ENCODE data around the gene TPSB2. TPM values are rescaled to one million over a fixed set of nuclear protein-coding genes. Genes with fewer than 3 reads are reported as not detected.
"Not testable (repeated sequence)": the region's sequence is repeated elsewhere in the genome, so short reads cannot be mapped to it uniquely, and the experiment has no call there.

TPSB2 gene
- total RNA-seq, 1 experiment from 2014 or later, result 16.7 TPM

GRCh38 chr16:1189455-1189854 lies 40.5 kb downstream of the TPSB2 start:
- peaks cover 10% of the 10 kb centered on the region for H3K4me1 ChIP-seq (ENCODE audit: insufficient read depth, low read length, poor library complexity, severe bottlenecking)
- CTCF ChIA-PET, result no interaction called here
- POLR2A ChIA-PET (ENCODE audit: low non-redundant PET), result no interaction called here
- H3K36me3 ChIP-seq (ENCODE audit: insufficient read depth, low read length, poor library complexity, severe bottlenecking), result no peaks in the 10 kb centered on the region
- H3K4me3 ChIP-seq (ENCODE audit: low read depth, low read length, poor library complexity, severe bottlenecking), result no peak overlapping the region
- no peaks in the 10 kb centered on the region for H3K9me3 ChIP-seq (ENCODE audit: low read depth, low read length, poor library complexity, severe bottlenecking)
- no peak overlapping the region for H3K27ac ChIP-seq (ENCODE audit: low read depth, low read length, poor library complexity, severe bottlenecking)
- no TSS peak for BruUV-seq (replicated peaks)
- intact Hi-C loops (cut with micrococcal nuclease; ENCODE audit: unreplicated experiment), result no loop called here
- TF ChIP-seq EZH2 (IDR thresholded peaks at IDR 0.05; ENCODE audit: borderline replicate concordance, low read depth, low read length, poor library complexity, severe bottlenecking) (no peak), CTCF (conservative IDR thresholded peaks at IDR 0.05; ENCODE audit: low read depth, low read length) (no peak)
- no peak for DNase-seq (ENCODE audit: low spot score)
- no peaks in the 10 kb centered on the region for H3K27me3 ChIP-seq (replicated peaks; ENCODE audit: insufficient read depth, low read depth, low read length, poor library complexity)

GRCh38 chr16:1188432-1189189 lies 41.4 kb downstream of the TPSB2 start:
- ChIA-PET CTCF (interaction anchor here (0.6 kb wide), 1 partner anchor 431 kb away, joined by 5 read pairs; no protein-coding TSS in a partner anchor), POLR2A (ENCODE audit: low non-redundant PET) (no interaction called here)
- no TSS peak for BruUV-seq (replicated peaks)
- TF ChIP-seq EZH2 (IDR thresholded peaks at IDR 0.05; ENCODE audit: borderline replicate concordance, low read depth, low read length, poor library complexity, severe bottlenecking) (no peak), CTCF (conservative IDR thresholded peaks at IDR 0.05; ENCODE audit: low read depth, low read length) (no peak)
- DNase-seq (ENCODE audit: low spot score), result peak; percentile 59
- intact Hi-C loops (cut with micrococcal nuclease; ENCODE audit: unreplicated experiment), result no loop called here
- Histone ChIP-seq H3K4me3 (ENCODE audit: low read depth, low read length, poor library complexity, severe bottlenecking) (no peak overlapping the region), H3K4me1 (ENCODE audit: insufficient read depth, low read length, poor library complexity, severe bottlenecking) (peaks cover 8% of the 10 kb centered on the region), H3K36me3 (ENCODE audit: insufficient read depth, low read length, poor library complexity, severe bottlenecking) (no peaks in the 10 kb centered on the region), H3K27me3 (replicated peaks; ENCODE audit: insufficient read depth, low read depth, low read length, poor library complexity) (no peaks in the 10 kb centered on the region), H3K9me3 (ENCODE audit: low read depth, low read length, poor library complexity, severe bottlenecking) (no peaks in the 10 kb centered on the region), H3K27ac (ENCODE audit: low read depth, low read length, poor library complexity, severe bottlenecking) (no peak overlapping the region)

GRCh38 chr16:1185460-1186207 lies 44.4 kb downstream of the TPSB2 start:
- intact Hi-C loops (cut with micrococcal nuclease; ENCODE audit: unreplicated experiment); H3K9me3 ChIP-seq (ENCODE audit: low read depth, low read length, poor library complexity, severe bottlenecking); BruUV-seq (replicated peaks); H3K4me1 ChIP-seq (ENCODE audit: insufficient read depth, low read length, poor library complexity, severe bottlenecking); H3K27me3 ChIP-seq (replicated peaks; ENCODE audit: insufficient read depth, low read depth, low read length, poor library complexity); H3K36me3 ChIP-seq (ENCODE audit: insufficient read depth, low read length, poor library complexity, severe bottlenecking); H3K4me3 ChIP-seq (ENCODE audit: low read depth, low read length, poor library complexity, severe bottlenecking); POLR2A ChIA-PET (ENCODE audit: low non-redundant PET); DNase-seq (ENCODE audit: low spot score); H3K27ac ChIP-seq (ENCODE audit: low read depth, low read length, poor library complexity, severe bottlenecking); CTCF ChIA-PET: not testable (repeated sequence)

Measured in A673 (cell line).